ENCODE results near the gene WDR47.

DNA sequence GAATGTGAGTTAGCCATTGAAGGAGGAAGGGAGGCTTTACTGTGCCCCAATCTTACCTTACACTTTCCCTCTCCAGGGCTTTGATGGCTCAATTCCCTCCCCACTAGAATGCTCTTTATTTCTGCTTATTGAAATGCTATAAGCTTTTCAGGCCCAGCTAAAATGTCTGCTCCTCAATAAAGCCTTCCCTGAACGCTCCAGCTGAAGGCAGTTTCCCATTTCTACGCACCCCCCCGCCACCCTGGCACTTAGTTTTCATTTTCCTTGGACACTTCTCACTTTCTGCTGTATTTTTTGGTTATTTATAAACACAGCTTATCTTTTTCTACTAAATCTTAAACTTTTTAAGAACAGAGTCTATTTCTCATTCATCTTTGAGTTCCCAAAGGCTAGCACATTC, 41.6 kb upstream of the WDR47 start:
- TF ChIP-seq POLR2AphosphoS5 (IDR thresholded peaks at IDR 0.05): no peak
- TF ChIP-seq, protein P1, sequence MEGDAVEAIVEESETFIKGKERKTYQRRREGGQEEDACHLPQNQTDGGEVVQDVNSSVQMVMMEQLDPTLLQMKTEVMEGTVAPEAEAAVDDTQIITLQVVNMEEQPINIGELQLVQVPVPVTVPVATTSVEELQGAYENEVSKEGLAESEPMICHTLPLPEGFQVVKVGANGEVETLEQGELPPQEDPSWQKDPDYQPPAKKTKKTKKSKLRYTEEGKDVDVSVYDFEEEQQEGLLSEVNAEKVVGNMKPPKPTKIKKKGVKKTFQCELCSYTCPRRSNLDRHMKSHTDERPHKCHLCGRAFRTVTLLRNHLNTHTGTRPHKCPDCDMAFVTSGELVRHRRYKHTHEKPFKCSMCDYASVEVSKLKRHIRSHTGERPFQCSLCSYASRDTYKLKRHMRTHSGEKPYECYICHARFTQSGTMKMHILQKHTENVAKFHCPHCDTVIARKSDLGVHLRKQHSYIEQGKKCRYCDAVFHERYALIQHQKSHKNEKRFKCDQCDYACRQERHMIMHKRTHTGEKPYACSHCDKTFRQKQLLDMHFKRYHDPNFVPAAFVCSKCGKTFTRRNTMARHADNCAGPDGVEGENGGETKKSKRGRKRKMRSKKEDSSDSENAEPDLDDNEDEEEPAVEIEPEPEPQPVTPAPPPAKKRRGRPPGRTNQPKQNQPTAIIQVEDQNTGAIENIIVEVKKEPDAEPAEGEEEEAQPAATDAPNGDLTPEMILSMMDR (IDR thresholded peaks at IDR 0.05): no peak
- TF ChIP-seq POLR2A (IDR thresholded peaks at IDR 0.05): no peak

Measured in prostate gland (tissue), 2 donors.